Measurements from ENCODE around the gene OTULIN.

DNA sequence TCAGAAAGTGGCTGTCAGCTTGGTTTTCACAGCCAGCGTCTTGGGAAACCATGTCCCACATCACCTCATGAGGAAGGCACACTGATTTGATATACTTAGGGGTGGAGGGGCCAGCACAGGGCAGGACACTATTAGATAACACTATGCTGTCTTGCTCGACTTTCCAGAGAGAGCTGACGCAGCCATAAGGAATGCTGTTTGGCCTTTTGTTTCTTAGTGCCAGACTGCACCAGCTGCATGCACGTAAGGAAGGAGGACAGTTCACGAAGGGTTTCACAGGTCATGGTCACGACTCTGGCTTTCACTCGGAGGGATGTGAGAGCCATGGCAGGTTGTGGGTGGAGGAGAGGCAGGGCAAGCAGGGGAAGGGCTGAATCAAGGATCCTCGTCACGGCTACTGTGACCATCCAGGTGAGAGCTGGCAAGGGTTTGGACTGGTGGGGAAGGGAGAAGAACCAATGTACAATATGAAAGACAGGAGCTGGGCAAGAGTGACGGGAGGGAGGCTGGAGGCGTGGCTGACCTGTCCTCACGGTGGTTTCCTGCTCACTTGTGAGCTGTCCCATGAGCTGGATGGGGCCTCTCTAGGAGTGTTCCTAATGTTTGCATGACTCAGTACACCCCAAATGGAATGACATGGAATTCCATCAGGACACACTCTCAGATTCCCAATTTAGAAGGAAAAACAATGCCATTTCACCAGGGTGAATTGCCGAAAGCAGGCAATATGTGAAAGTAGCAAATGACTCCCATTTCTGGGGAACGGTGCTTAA, 61.7 kb downstream of the OTULIN start:
- TF ChIP-seq, protein P1, sequence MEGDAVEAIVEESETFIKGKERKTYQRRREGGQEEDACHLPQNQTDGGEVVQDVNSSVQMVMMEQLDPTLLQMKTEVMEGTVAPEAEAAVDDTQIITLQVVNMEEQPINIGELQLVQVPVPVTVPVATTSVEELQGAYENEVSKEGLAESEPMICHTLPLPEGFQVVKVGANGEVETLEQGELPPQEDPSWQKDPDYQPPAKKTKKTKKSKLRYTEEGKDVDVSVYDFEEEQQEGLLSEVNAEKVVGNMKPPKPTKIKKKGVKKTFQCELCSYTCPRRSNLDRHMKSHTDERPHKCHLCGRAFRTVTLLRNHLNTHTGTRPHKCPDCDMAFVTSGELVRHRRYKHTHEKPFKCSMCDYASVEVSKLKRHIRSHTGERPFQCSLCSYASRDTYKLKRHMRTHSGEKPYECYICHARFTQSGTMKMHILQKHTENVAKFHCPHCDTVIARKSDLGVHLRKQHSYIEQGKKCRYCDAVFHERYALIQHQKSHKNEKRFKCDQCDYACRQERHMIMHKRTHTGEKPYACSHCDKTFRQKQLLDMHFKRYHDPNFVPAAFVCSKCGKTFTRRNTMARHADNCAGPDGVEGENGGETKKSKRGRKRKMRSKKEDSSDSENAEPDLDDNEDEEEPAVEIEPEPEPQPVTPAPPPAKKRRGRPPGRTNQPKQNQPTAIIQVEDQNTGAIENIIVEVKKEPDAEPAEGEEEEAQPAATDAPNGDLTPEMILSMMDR (IDR thresholded peaks at IDR 0.05; ENCODE audit: borderline replicate concordance, extremely low read depth, low read length, poor library complexity, severe bottlenecking), result no peak
- no peak for TF ChIP-seq EZH2 (IDR thresholded peaks at IDR 0.05; ENCODE audit: borderline replicate concordance, low read depth, low read length, severe bottlenecking)

Data from DND-41 (cell line).